Astrocyte of the spinal cord (primary cell): Measurements from ENCODE around the gene PSTPIP2.

Source experiments
- DNase-seq: peaks from one replicate; pipeline ENCODE4 v3.0.0; 2011; ENCODE audit warnings: low read depth, low spot score
- H3K4me3 ChIP-seq: 2 replicates; pipeline ENCODE4 v1.5.1; 2011; ENCODE audit warnings: low read depth, mild to moderate bottlenecking, low read length, moderate library complexity
- in situ Hi-C: cut with HindIII; loops from 2 replicates; pipeline ENCODE4 v1.10.0; 2017; ENCODE audit warnings: low sequenced_read_pairs
- TF ChIP-seq, protein P1 (sequence below): IDR thresholded peaks from 2 replicates; pipeline ENCODE4 v1.5.1; 2012; ENCODE audit warnings: low read depth, mild to moderate bottlenecking, low read length, inconsistent platforms

PSTPIP2 gene

DNA sequence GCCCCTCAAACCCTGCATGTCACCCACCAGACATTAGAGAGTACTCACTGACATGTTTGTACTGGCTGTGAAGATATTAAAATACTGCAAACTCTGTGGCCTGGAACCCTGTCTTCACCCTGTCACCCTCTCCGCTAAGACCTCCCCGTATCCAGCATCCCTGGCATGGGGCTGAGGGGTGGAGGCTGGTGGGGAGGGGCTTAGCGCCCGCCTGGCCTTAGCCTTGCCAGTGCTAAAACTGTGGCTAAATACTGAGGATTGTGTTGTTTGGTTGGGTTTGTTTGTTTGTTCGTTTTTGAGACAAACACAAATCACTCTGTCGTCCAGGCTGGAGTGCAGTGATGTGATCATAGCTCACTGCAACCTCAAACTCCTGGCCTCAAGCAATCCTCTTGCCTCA lies 1.8 kb downstream of the PSTPIP2 start:
- no peak overlapping the region for H3K4me3 ChIP-seq
- no peak for DNase-seq
- in situ Hi-C loops = no loop called here
- TF ChIP-seq, protein P1, sequence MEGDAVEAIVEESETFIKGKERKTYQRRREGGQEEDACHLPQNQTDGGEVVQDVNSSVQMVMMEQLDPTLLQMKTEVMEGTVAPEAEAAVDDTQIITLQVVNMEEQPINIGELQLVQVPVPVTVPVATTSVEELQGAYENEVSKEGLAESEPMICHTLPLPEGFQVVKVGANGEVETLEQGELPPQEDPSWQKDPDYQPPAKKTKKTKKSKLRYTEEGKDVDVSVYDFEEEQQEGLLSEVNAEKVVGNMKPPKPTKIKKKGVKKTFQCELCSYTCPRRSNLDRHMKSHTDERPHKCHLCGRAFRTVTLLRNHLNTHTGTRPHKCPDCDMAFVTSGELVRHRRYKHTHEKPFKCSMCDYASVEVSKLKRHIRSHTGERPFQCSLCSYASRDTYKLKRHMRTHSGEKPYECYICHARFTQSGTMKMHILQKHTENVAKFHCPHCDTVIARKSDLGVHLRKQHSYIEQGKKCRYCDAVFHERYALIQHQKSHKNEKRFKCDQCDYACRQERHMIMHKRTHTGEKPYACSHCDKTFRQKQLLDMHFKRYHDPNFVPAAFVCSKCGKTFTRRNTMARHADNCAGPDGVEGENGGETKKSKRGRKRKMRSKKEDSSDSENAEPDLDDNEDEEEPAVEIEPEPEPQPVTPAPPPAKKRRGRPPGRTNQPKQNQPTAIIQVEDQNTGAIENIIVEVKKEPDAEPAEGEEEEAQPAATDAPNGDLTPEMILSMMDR = no peak

GRCh38 chr18:46069524-46069923 lies 2.5 kb downstream of the PSTPIP2 start:
- TF ChIP-seq, protein P1 = no peak
- no peak overlapping the region for H3K4me3 ChIP-seq
- DNase-seq = no peak
- in situ Hi-C loops = no loop called here

DNA sequence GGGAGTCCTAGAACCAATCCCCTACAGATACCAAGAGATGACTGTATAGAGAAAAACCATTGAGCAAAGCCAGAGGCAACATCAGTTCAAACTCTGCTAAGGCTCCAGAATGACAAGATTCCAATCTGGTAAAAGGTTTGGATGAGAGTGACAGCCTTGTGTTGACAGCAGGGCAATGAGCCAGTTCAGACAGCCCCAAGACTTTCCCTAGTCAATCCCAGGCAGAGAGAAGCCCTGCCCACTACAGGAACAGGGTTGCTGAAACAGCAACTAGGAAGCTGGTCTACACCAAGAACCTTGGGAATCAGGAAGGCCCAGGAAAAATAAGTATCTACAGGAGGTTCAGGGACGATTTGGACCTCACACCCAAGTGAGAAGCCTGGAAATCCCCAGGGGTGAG lies 3.3 kb downstream of the PSTPIP2 start:
- no peak overlapping the region for H3K4me3 ChIP-seq
- DNase-seq = no peak
- in situ Hi-C loops = no loop called here
- TF ChIP-seq, protein P1 = no peak

- TF ChIP-seq, protein P1 = no peak
- in situ Hi-C loops = no loop called here
- no peak overlapping the region for H3K4me3 ChIP-seq
- peak; percentile 47 for DNase-seq
These were observed 4.5 kb downstream of the PSTPIP2 start for GRCh38 chr18:46067438-46068007.

DNA sequence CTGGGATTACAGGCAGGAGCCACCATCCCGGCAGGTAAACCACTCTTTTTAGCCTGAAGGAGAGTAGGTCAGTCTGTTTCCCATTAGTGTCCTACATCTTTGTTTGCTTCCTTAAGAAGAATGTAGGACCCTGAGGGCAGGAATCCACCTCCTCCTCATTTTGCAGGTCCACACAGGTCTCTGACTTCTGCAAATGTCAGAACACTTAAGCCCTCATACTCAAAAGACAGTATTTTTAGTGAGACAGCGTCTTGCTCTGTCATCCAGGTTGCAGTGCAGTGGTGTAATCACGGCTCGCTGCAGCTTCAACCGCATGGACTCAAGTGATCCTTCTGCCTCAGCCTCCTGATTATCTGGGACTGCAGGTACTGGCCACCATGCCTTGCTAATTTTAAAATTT lies 9.3 kb downstream of the PSTPIP2 start:
- H3K4me3 ChIP-seq = no peak overlapping the region
- DNase-seq = no peak
- TF ChIP-seq, protein P1 = no peak
- in situ Hi-C loops = no loop called here

DNA sequence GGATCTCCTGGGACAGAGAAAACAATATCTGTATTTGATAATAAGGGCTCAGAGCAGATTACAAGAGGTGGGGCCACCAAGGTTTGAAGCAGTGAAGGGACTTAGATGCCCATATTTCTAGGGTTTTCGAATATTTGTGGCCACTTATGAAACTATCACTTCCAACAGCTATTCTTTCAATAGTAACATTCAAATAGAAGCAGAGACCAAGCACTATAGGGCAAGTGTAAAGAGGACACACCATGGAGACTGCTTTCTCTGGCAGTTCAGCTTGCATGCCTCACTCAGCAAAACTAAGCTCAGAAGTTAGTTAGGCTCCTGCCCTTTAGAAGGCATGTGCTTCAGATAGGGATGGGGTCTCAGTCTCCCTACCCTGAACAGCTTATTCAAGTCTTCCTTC lies 10.3 kb downstream of the PSTPIP2 start:
- no peak for DNase-seq
- no peak overlapping the region for H3K4me3 ChIP-seq
- in situ Hi-C loops = no loop called here
- TF ChIP-seq, protein P1 = no peak

GRCh38 chr18:46061387-46061786 lies 10.7 kb downstream of the PSTPIP2 start:
- no peak for DNase-seq
- TF ChIP-seq, protein P1 = no peak
- in situ Hi-C loops = no loop called here
- no peak overlapping the region for H3K4me3 ChIP-seq
